Trophoblast cell (in vitro differentiated cells and primary cell): ENCODE measurements around the gene ZFHX3.

Experiments used
- DNase-seq, 2 donors: peaks; one replicate each; pipeline ENCODE4 v3.0.0-alpha.2; 2016
- H2AFZ ChIP-seq: 2 replicates; pipeline ENCODE4 v1.6.1; 2013; ENCODE audit warnings: low read length, moderate library complexity, mild to moderate bottlenecking; ENCODE audit not compliant: insufficient read depth, poor library complexity
- H2AK5ac ChIP-seq: 2 replicates; pipeline ENCODE4 v1.6.1; 2013; ENCODE audit warnings: mild to moderate bottlenecking, low read length
- H2BK120ac ChIP-seq: 2 replicates; pipeline ENCODE4 v1.6.1; 2013; ENCODE audit warnings: low read length, mild to moderate bottlenecking, moderate library complexity; ENCODE audit not compliant: insufficient read depth, poor library complexity
- H2BK12ac ChIP-seq: 2 replicates; pipeline ENCODE4 v1.6.1; 2013; ENCODE audit warnings: mild to moderate bottlenecking, low read length, moderate library complexity
- H2BK5ac ChIP-seq: 2 replicates; pipeline ENCODE4 v1.6.1; 2013; ENCODE audit warnings: low read length, low read depth, moderate library complexity, mild to moderate bottlenecking; ENCODE audit not compliant: poor library complexity
- H3K14ac ChIP-seq: 2 replicates; pipeline ENCODE4 v1.6.1; 2013; ENCODE audit warnings: mild to moderate bottlenecking, low read length
- H3K18ac ChIP-seq: 2 replicates; pipeline ENCODE4 v1.6.1; 2013; ENCODE audit warnings: mild to moderate bottlenecking, low read length
- H3K23ac ChIP-seq: 2 replicates; pipeline ENCODE4 v1.6.1; 2013; ENCODE audit warnings: low read length
- H3K27ac ChIP-seq: 2 replicates; pipeline ENCODE4 v1.5.1; 2013; ENCODE audit warnings: low read depth, mild to moderate bottlenecking, inconsistent platforms, low read length, moderate library complexity
- H3K27me3 ChIP-seq: 2 replicates; pipeline ENCODE4 v1.6.1; 2013; ENCODE audit warnings: inconsistent platforms, mild to moderate bottlenecking, low read length, moderate library complexity; ENCODE audit not compliant: insufficient read depth
- H3K36me3 ChIP-seq, 2 experiments: 1 replicate in 1 of 2; 2 replicates in 1 of 2; pipeline ENCODE4 v1.6.1; 2013; ENCODE audit warnings: low read length in 2 of 2, mild to moderate bottlenecking in 2 of 2, moderate library complexity in 1 of 2; ENCODE audit not compliant: insufficient read depth in 2 of 2, control insufficient read depth in 1 of 2
- H3K4ac ChIP-seq: 2 replicates; pipeline ENCODE4 v1.6.1; 2013; ENCODE audit warnings: low read depth, mild to moderate bottlenecking, low read length, moderate library complexity
- H3K4me1 ChIP-seq, 2 experiments: 1 replicate in 1 of 2; 2 replicates in 1 of 2; pipeline ENCODE4 v1.6.1; 2013; ENCODE audit warnings: low read length in 2 of 2, mild to moderate bottlenecking in 2 of 2, moderate library complexity in 1 of 2; ENCODE audit not compliant: insufficient read depth in 2 of 2, control insufficient read depth in 1 of 2
- H3K4me2 ChIP-seq: 2 replicates; pipeline ENCODE4 v1.6.1; 2013; ENCODE audit warnings: inconsistent platforms, mild to moderate bottlenecking, low read length, moderate library complexity
- H3K4me3 ChIP-seq: 2 replicates; pipeline ENCODE4 v1.5.1; 2013; ENCODE audit warnings: mild to moderate bottlenecking, low read depth, low read length, inconsistent platforms
- H3K79me1 ChIP-seq: one replicate; pipeline ENCODE4 v1.6.1; 2013; ENCODE audit warnings: low read length
- H3K79me2 ChIP-seq: 2 replicates; pipeline ENCODE4 v1.6.1; 2013; ENCODE audit warnings: low read length, mild to moderate bottlenecking; ENCODE audit not compliant: control insufficient read depth, insufficient read depth, poor library complexity
- H3K9ac ChIP-seq: 2 replicates; pipeline ENCODE4 v1.6.1; 2013; ENCODE audit warnings: mild to moderate bottlenecking, low read length
- H3K9me3 ChIP-seq: 2 replicates; pipeline ENCODE4 v1.6.1; 2013; ENCODE audit warnings: low read depth, mild to moderate bottlenecking, control low read depth, inconsistent platforms, low read length; ENCODE audit not compliant: insufficient read depth
- H4K12ac ChIP-seq: 2 replicates; pipeline ENCODE4 v1.6.1; 2013; ENCODE audit warnings: low read depth, mild to moderate bottlenecking, low read length, moderate library complexity
- H4K8ac ChIP-seq: 2 replicates; pipeline ENCODE4 v1.6.1; 2013; ENCODE audit warnings: low read depth, mild to moderate bottlenecking, low read length, moderate library complexity
- H4K91ac ChIP-seq: one replicate; pipeline ENCODE4 v1.6.1; 2013; ENCODE audit warnings: low read depth, mild to moderate bottlenecking, low read length, moderate library complexity
- WGBS: extraction: QIAGEN DNeasy Blood & Tissue Kit; methylation state at CpG from one replicate; pipeline ENCODE4 v1.1.7; 2013; ENCODE audit warnings: missing lambda C conversion rate; ENCODE audit not compliant: insufficient read length, insufficient coverage; ENCODE audit errors: extremely low coverage; 5-methylcytosine and 5-hydroxymethylcytosine counted together

The ZFHX3 gene

DNA sequence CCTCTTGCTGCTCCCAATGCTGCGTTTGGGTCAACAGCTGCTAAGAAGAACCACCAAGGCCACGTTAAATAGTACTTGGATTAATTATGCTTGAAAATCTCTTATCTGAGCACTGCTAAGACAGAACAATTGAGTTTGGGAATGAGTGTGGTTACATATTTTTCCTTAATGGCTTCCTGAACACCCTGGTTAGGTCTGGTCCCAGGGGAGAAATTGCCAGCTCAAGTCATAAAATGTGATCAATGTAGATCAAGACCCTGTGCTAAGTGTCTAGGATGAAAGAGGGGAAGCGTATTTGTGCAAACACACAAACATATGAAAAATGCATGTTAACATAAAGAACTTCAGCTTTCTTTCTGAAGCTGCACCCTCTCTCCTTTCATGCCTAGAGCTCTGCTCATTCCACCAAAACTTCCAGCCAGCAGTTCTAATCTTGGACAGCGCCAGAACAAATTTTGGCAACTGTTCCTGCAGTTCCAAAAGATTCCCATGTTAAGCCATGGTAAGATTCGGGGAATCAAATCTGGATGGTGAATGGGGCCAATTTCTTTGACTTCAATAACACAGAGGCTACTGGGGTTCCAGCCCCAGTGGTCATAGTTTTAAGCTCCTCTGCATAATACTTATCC, 72.0 kb downstream of the ZFHX3 start:
- no peak overlapping the region for H2BK120ac ChIP-seq
- H4K12ac ChIP-seq = no peak overlapping the region
- peak overlapping the region; percentile 15 for H3K4ac ChIP-seq
- no peaks in the 10 kb centered on the region for H3K9me3 ChIP-seq
- H3K4me1 ChIP-seq = peaks cover 11 to 13% of the 10 kb centered on the region in 2 experiments
- no peak overlapping the region for H3K9ac ChIP-seq
- H3K14ac ChIP-seq = no peak overlapping the region
- H3K36me3 ChIP-seq = no peaks in the 10 kb centered on the region
- no peak overlapping the region for H4K91ac ChIP-seq
- WGBS = no CpG with 5 or more reads among the region's 5 CpGs
- no peak for DNase-seq
- H2AK5ac ChIP-seq = no peak overlapping the region
- no peak overlapping the region for H3K4me3 ChIP-seq
- H2BK12ac ChIP-seq = no peak overlapping the region
- no peak overlapping the region for H3K27ac ChIP-seq
- no peak overlapping the region for H3K18ac ChIP-seq
- no peak overlapping the region for H2BK5ac ChIP-seq
- no peaks in the 10 kb centered on the region for H3K27me3 ChIP-seq
- no peak overlapping the region for H2AFZ ChIP-seq
- H3K79me2 ChIP-seq = peaks cover 2% of the 10 kb centered on the region
- no peak overlapping the region for H4K8ac ChIP-seq
- H3K4me2 ChIP-seq = no peak overlapping the region
- no peak overlapping the region for H3K23ac ChIP-seq
- peaks cover 2% of the 10 kb centered on the region for H3K79me1 ChIP-seq

DNA sequence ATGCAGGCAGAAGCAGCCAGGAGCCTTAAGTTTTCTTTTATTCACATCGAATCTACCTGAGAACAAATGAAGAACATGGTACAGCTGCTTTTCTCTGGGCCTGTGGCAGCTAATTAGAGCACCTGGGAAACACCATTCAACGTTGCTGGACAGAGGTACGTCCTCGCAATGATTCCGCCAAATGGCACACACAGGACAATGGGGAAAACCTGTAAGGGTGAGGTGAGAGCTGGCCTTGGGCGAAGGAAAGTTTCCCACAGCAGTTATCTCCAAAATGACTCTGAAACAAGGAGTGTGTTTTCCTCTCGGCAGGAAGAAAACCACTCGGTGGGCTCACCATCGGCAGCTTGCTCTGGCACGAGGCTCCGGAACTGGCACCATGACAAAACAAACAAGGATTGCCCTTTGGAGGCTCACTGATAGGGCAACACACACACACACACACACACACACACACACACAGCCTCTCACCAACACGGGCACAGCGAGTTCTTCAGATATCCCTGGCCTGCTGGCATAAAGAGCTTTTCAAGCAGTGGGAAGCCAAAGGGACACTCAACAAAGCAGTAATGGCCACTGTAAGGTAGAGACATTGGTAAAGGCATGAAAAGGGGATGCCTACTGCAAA, 73.7 kb downstream of the ZFHX3 start:
- Histone ChIP-seq H3K23ac (no peak overlapping the region), H3K4me3 (no peak overlapping the region), H3K27me3 (no peaks in the 10 kb centered on the region), H3K4ac (no peak overlapping the region), H3K4me1 (peaks cover 11 to 14% of the 10 kb centered on the region in 2 experiments), H4K91ac (no peak overlapping the region), H2BK120ac (no peak overlapping the region), H2BK12ac (no peak overlapping the region), H2BK5ac (no peak overlapping the region), H3K4me2 (no peak overlapping the region), H3K27ac (no peak overlapping the region), H4K8ac (no peak overlapping the region), H2AFZ (no peak overlapping the region), H4K12ac (no peak overlapping the region), H2AK5ac (no peak overlapping the region), H3K79me1 (no peaks in the 10 kb centered on the region), H3K18ac (no peak overlapping the region), H3K9me3 (no peaks in the 10 kb centered on the region), H3K9ac (no peak overlapping the region), H3K79me2 (peaks cover 2% of the 10 kb centered on the region), H3K36me3 (no peaks in the 10 kb centered on the region), H3K14ac (no peak overlapping the region)
- DNase-seq = no peak
- no CpG with 5 or more reads among the region's 13 CpGs for WGBS

DNA sequence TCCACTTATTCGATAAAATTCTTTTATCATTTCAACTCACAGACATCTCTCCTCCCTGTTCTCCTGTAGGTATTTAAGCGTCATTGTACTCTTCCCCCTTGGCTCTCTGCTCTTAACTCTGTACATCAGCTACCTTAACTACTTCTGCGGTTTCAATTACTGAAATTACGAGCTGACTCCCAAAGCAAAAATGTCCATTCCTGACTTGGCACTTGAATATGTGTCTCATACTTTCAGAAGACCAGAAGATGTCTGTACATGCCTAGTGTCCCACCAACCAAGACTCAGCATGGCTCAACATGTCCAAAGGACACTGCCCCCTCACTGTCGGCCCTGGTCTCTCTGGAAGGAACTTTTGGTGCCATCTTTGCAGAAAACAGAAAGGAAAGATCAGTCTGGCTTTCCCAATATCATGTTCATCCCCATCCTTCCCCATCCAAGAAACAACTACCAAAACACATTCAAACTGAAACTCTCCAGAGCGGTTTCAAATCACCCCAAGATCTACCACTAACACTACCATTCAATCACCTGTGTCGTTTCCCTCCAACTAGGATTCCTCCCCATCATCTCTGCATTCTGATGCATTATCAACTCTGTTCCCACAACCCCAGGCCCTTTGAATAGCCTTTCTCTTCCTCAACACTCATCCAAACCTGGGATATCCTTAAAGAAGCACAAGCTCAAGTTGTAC, 74.9 kb downstream of the ZFHX3 start:
- H3K79me1 ChIP-seq = no peaks in the 10 kb centered on the region
- H3K79me2 ChIP-seq = peaks cover 2% of the 10 kb centered on the region
- H3K4me2 ChIP-seq = no peak overlapping the region
- no peaks in the 10 kb centered on the region for H3K9me3 ChIP-seq
- H3K4me3 ChIP-seq = no peak overlapping the region
- no peak overlapping the region for H4K91ac ChIP-seq
- 100% methylated on average over 1 of the region's 7 CpGs for WGBS
- H2BK120ac ChIP-seq = no peak overlapping the region
- H4K12ac ChIP-seq = no peak overlapping the region
- H4K8ac ChIP-seq = no peak overlapping the region
- H3K27ac ChIP-seq = no peak overlapping the region
- no peak overlapping the region for H2BK12ac ChIP-seq
- H2AFZ ChIP-seq = no peak overlapping the region
- H3K4me1 ChIP-seq = peaks cover 7 to 15% of the 10 kb centered on the region in 2 experiments
- H3K4ac ChIP-seq = no peak overlapping the region
- no peaks in the 10 kb centered on the region for H3K27me3 ChIP-seq
- H2BK5ac ChIP-seq = no peak overlapping the region
- H3K36me3 ChIP-seq = no peaks in the 10 kb centered on the region
- no peak overlapping the region for H3K18ac ChIP-seq
- H3K9ac ChIP-seq = no peak overlapping the region
- no peak overlapping the region for H3K23ac ChIP-seq
- H3K14ac ChIP-seq = no peak overlapping the region
- DNase-seq = peak; percentile 44 to 75
- H2AK5ac ChIP-seq = no peak overlapping the region

DNA sequence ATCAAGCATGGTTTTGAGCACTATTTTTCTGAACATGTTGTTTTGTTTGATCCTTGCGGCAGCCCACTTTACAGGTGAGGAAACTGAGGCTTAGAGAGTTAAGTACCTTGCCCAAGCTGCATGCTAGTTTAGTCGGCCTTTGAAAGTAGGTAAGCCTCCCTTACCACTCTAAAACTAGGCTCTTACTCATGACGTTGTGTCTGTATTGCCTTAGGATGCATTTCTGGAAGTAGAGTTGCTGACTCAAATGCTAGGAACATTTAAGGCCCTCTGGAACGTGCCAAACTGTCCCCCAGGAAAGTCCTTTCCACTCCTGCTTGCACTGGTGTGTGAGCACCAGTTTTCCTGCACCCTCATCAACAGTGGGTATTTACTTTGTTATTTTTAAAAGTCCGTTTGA, 76.6 kb downstream of the ZFHX3 start:
- no peak for DNase-seq
- no peak overlapping the region for H4K91ac ChIP-seq
- no peak overlapping the region for H3K4me3 ChIP-seq
- H3K79me1 ChIP-seq = no peaks in the 10 kb centered on the region
- no peak overlapping the region for H3K4ac ChIP-seq
- H4K12ac ChIP-seq = no peak overlapping the region
- WGBS = no CpG with 5 or more reads among the region's 5 CpGs
- H2AK5ac ChIP-seq = no peak overlapping the region
- peaks cover 2% of the 10 kb centered on the region for H3K79me2 ChIP-seq
- H3K36me3 ChIP-seq = peaks cover 0 to 2% of the 10 kb centered on the region in 2 experiments
- H2BK5ac ChIP-seq = no peak overlapping the region
- H3K9ac ChIP-seq = no peak overlapping the region
- no peaks in the 10 kb centered on the region for H3K9me3 ChIP-seq
- H3K4me2 ChIP-seq = no peak overlapping the region
- H2BK120ac ChIP-seq = no peak overlapping the region
- H2BK12ac ChIP-seq = no peak overlapping the region
- no peaks in the 10 kb centered on the region for H3K27me3 ChIP-seq
- no peak overlapping the region for H3K27ac ChIP-seq
- no peak overlapping the region for H3K23ac ChIP-seq
- peaks cover under 1 to 12% of the 10 kb centered on the region in 2 experiments for H3K4me1 ChIP-seq
- H4K8ac ChIP-seq = no peak overlapping the region
- no peak overlapping the region for H3K14ac ChIP-seq
- no peak overlapping the region for H3K18ac ChIP-seq
- H2AFZ ChIP-seq = no peak overlapping the region
